H1 (cell line): ENCODE measurements around the gene CFAP65. TPM values are rescaled to one million over a fixed set of nuclear protein-coding genes. Genes with fewer than 3 reads are reported as not detected.

Experiments used
- CTCF ChIA-PET: fragments of 300-600 bp; sonication (Branson Sonifier 250); formaldehyde crosslinking; loops from one replicate; lab custom pipeline; 2021; ENCODE audit not compliant: partially characterized antibody; lab: Charles Lee
- POLR2A ChIA-PET: fragments of 300-600 bp; sonication (Branson Sonifier 250); formaldehyde crosslinking; loops from one replicate; lab custom pipeline; 2021; ENCODE audit warnings: inconsistent platforms; ENCODE audit not compliant: partially characterized antibody; lab: Charles Lee
- DNase-seq, 2 experiments: peaks; one replicate each; pipeline versions ENCODE4 v3.0.0 to v3.0.0-alpha.2; 2010 to 2022; ENCODE audit warnings: low spot score in 2 of 2, low read depth in 1 of 2, mixed read lengths in 1 of 2
- FAIRE-seq: peaks from 2 replicates; lab custom pipeline; 2011; peaks lifted over from hg19 to GRCh38; lab: Jason Lieb, UNC
- H2AFZ ChIP-seq: 2 replicates; pipeline ENCODE4 v1.8.1; 2012; ENCODE audit warnings: low read length, inconsistent platforms
- H2AK5ac ChIP-seq: 2 replicates; pipeline ENCODE4 v1.6.1; 2013; ENCODE audit warnings: low read depth, low read length
- H2BK120ac ChIP-seq: replicated peaks from 2 replicates; pipeline ENCODE3; 2013; ENCODE audit warnings: low read depth, low read length, inconsistent platforms
- H2BK12ac ChIP-seq: 2 replicates; pipeline ENCODE4 v1.6.1; 2013; ENCODE audit warnings: low read depth, low read length
- H2BK15ac ChIP-seq: 2 replicates; pipeline ENCODE4 v1.6.1; 2013; ENCODE audit warnings: low read length
- H2BK20ac ChIP-seq: 2 replicates; pipeline ENCODE4 v1.6.1; 2013; ENCODE audit warnings: low read length
- H2BK5ac ChIP-seq: 2 replicates; pipeline ENCODE4 v1.6.1; 2013; ENCODE audit warnings: low read depth, low read length
- H3K14ac ChIP-seq: 2 replicates; pipeline ENCODE4 v1.6.1; 2013; ENCODE audit warnings: inconsistent platforms; ENCODE audit not compliant: insufficient read length
- H3K18ac ChIP-seq: 2 replicates; pipeline ENCODE4 v1.6.1; 2013; ENCODE audit warnings: low read length; ENCODE audit errors: extremely low read depth
- H3K23ac ChIP-seq: 2 replicates; pipeline ENCODE4 v1.6.1; 2013; ENCODE audit warnings: inconsistent platforms; ENCODE audit not compliant: insufficient read length
- H3K23me2 ChIP-seq: 2 replicates; pipeline ENCODE4 v1.6.1; 2013; ENCODE audit warnings: low read depth, low read length
- H3K27ac ChIP-seq: 2 replicates; pipeline ENCODE4 v1.6.1; 2011; ENCODE audit warnings: low read depth, low read length, inconsistent platforms
- H3K27me3 ChIP-seq, 4 experiments: replicated peaks in 1 of 4; 1 replicate in 1 of 4; 2 replicates in 3 of 4; pipeline versions ENCODE4 v1.6.1 to v1.8.1; 2011 to 2013; ENCODE audit warnings: low read length in 3 of 4, mild to moderate bottlenecking in 3 of 4, inconsistent platforms in 2 of 4, mixed read lengths in 2 of 4, moderate library complexity in 1 of 4; ENCODE audit not compliant: control insufficient read depth in 3 of 4, insufficient read depth in 3 of 4; ENCODE audit errors: extremely low read depth in 1 of 4
- H3K36me3 ChIP-seq, 4 experiments: 2 replicates each; pipeline versions ENCODE4 v1.6.1 to v1.8.1; 2011 to 2013; ENCODE audit warnings: mild to moderate bottlenecking in 4 of 4, low read length in 3 of 4, moderate library complexity in 2 of 4, control low read depth in 1 of 4, inconsistent platforms in 1 of 4; ENCODE audit not compliant: insufficient read depth in 4 of 4, control insufficient read depth in 2 of 4
- H3K4ac ChIP-seq: replicated peaks from 2 replicates; pipeline ENCODE3; 2013; ENCODE audit warnings: low read length, low read depth, mixed read lengths, inconsistent platforms; ENCODE audit not compliant: insufficient read length
- H3K4me1 ChIP-seq, 4 experiments: replicated peaks in 1 of 4; 1 replicate in 1 of 4; 2 replicates in 3 of 4; pipeline versions ENCODE4 v1.6.1 to v1.8.1; 2011 to 2013; ENCODE audit warnings: low read length in 3 of 4, inconsistent platforms in 2 of 4, mixed read lengths in 1 of 4; ENCODE audit not compliant: insufficient read depth in 4 of 4, control insufficient read depth in 3 of 4
- H3K4me2 ChIP-seq, 2 experiments: 2 replicates each; pipeline versions ENCODE4 v1.6.1 to v1.8.1; 2011 to 2013; ENCODE audit warnings: low read depth in 2 of 2, low read length in 2 of 2, control low read depth in 1 of 2, inconsistent platforms in 1 of 2, mild to moderate bottlenecking in 1 of 2; ENCODE audit not compliant: insufficient read depth in 1 of 2
- H3K4me3 ChIP-seq, 4 experiments: fragments of 200-600, 300-600 bp in 1 of 4; sonication (generic), shearing (Covaris generic), sonication (Bioruptor Twin) in 1 of 4; 2 replicates each; pipeline versions ENCODE4 v1.5.1 to v1.8.1; 2011 to 2016; ENCODE audit warnings: low read length in 4 of 4, low read depth in 3 of 4, control low read depth in 2 of 4, inconsistent platforms in 2 of 4, mild to moderate bottlenecking in 2 of 4, mixed read lengths in 1 of 4, moderate library complexity in 1 of 4; ENCODE audit not compliant: insufficient read depth in 2 of 4; ENCODE audit errors: extremely low read depth in 1 of 4
- H3K56ac ChIP-seq: replicated peaks from 2 replicates; pipeline ENCODE3; 2013; ENCODE audit warnings: low read depth, mild to moderate bottlenecking, mixed read lengths, low read length, inconsistent platforms; ENCODE audit not compliant: insufficient read length
- H3K79me1 ChIP-seq: 2 replicates; pipeline ENCODE4 v1.6.1; 2013; ENCODE audit warnings: low read depth, low read length, control low read depth
- H3K79me2 ChIP-seq, 2 experiments: 2 replicates each; pipeline versions ENCODE4 v1.6.1 to v1.8.1; 2012 to 2013; ENCODE audit warnings: low read length in 2 of 2, mild to moderate bottlenecking in 2 of 2, inconsistent platforms in 1 of 2; ENCODE audit not compliant: insufficient read depth in 2 of 2, control insufficient read depth in 1 of 2
- H3K9ac ChIP-seq, 4 experiments: replicated peaks in 1 of 4; 1 replicate in 1 of 4; 2 replicates in 3 of 4; pipeline versions ENCODE4 v1.6.1 to v1.8.1; 2011 to 2013; ENCODE audit warnings: low read depth in 3 of 4, low read length in 3 of 4, control low read depth in 2 of 4, mild to moderate bottlenecking in 2 of 4, moderate library complexity in 2 of 4, inconsistent platforms in 1 of 4; ENCODE audit errors: extremely low read depth in 1 of 4
- H3K9me3 ChIP-seq, 2 experiments: 2 replicates each; pipeline versions ENCODE4 v1.6.1 to v1.8.1; 2012 to 2013; ENCODE audit warnings: mild to moderate bottlenecking in 2 of 2, moderate library complexity in 2 of 2, control low read depth in 1 of 2, inconsistent platforms in 1 of 2, low read depth in 1 of 2, low read length in 1 of 2, mixed read lengths in 1 of 2; ENCODE audit not compliant: insufficient read depth in 2 of 2
- H4K20me1 ChIP-seq, 2 experiments: replicated peaks in 1 of 2; 2 replicates each; pipeline versions ENCODE3 to v1.8.1; 2011 to 2013; ENCODE audit warnings: inconsistent platforms in 2 of 2, low read length in 2 of 2, mild to moderate bottlenecking in 1 of 2; ENCODE audit not compliant: insufficient read depth in 2 of 2, control insufficient read depth in 1 of 2
- H4K5ac ChIP-seq: 2 replicates; pipeline ENCODE4 v1.6.1; 2013; ENCODE audit warnings: low read length, low read depth, mixed read lengths, inconsistent platforms; ENCODE audit not compliant: insufficient read length
- H4K8ac ChIP-seq: 2 replicates; pipeline ENCODE4 v1.8.0; 2013; ENCODE audit warnings: mild to moderate bottlenecking, moderate library complexity, low read length, inconsistent platforms; ENCODE audit not compliant: insufficient read depth; ENCODE audit errors: extremely low read depth
- H4K91ac ChIP-seq: replicated peaks from 2 replicates; pipeline ENCODE3; 2013; ENCODE audit warnings: low read length, mixed read lengths, inconsistent platforms; ENCODE audit not compliant: insufficient read length
- GABPA ChIP-seq: IDR thresholded peaks from 2 replicates; pipeline ENCODE4 v1.6.1; 2011; ENCODE audit warnings: mild to moderate bottlenecking, low read length, moderate library complexity, borderline replicate concordance; ENCODE audit not compliant: insufficient read depth
- MAFK ChIP-seq: IDR thresholded peaks from 2 replicates; pipeline ENCODE4 v1.6.1; 2012; ENCODE audit warnings: low read depth, mild to moderate bottlenecking, improper control_type of control experiment, low read length
- PHF8 ChIP-seq: fragments of 200-600 bp; sonication (generic); conservative IDR thresholded peaks from 2 replicates; pipeline ENCODE4 v1.7.1; 2012; ENCODE audit warnings: low read depth, mild to moderate bottlenecking, inconsistent platforms, low read length, moderate library complexity
- SRF ChIP-seq: IDR thresholded peaks from 2 replicates; pipeline ENCODE4 v1.6.1; 2011; ENCODE audit warnings: mild to moderate bottlenecking, low read depth, low read length, moderate library complexity
- SUZ12 ChIP-seq: fragments of 200-600 bp; sonication (generic); IDR thresholded peaks from 2 replicates; pipeline ENCODE4 v1.6.1; 2012; ENCODE audit warnings: mild to moderate bottlenecking, inconsistent platforms, low read length, moderate library complexity, mixed read lengths
- TAF1 ChIP-seq: IDR thresholded peaks from 2 replicates; pipeline ENCODE4 v1.6.1; 2011; ENCODE audit warnings: mild to moderate bottlenecking, low read depth, low read length
- TAF7 ChIP-seq: optimal IDR thresholded peaks from 2 replicates; pipeline ENCODE3; 2011; ENCODE audit warnings: low read depth, mild to moderate bottlenecking, inconsistent platforms, low read length, moderate library complexity, borderline replicate concordance
- TEAD4 ChIP-seq: IDR thresholded peaks from 2 replicates; pipeline ENCODE4 v1.6.1; 2012; ENCODE audit warnings: low read depth, low read length, inconsistent platforms, mixed read lengths
- WGBS, 2 experiments: shearing (Covaris generic) in 1 of 2; methylation state at CpG; one replicate each; pipeline versions ENCODE4 v1.1.6 to v1.1.7; 2013 to 2015; ENCODE audit warnings: low lambda C conversion rate in 2 of 2, mixed read lengths in 2 of 2, inconsistent platforms in 1 of 2, low coverage in 1 of 2, missing lambda C conversion rate in 1 of 2; ENCODE audit not compliant: insufficient replicate concordance in 2 of 2, insufficient coverage in 1 of 2, insufficient read length in 1 of 2; ENCODE audit errors: extremely low coverage in 1 of 2, missing lambda C conversion rate in 1 of 2; 5-methylcytosine and 5-hydroxymethylcytosine counted together
- polyA plus RNA-seq, 7 experiments: library from polyadenylated mRNA; depleted of rRNA in 3 of 7; stranded (reverse) in 5 of 7; unstranded in 2 of 7; fragments of >200 nt in 5 of 7; fragments of 200-250 nt in 2 of 7; gene quantifications; 1 replicate in 5 of 7; 2 replicates in 1 of 7; 4 replicates in 1 of 7; pipeline versions ENCODE4 v1.2.1 to v1.2.3, GENCODE V29; 2011 to 2013; ENCODE audit warnings: missing spikeins in 2 of 7, mixed read lengths in 2 of 7
- total RNA-seq: library from RNA; stranded (reverse); fragmentation: NEBNext Ultra II Directional; extraction: Animal tissue kit (Norgen Biotek cat#: 25700); gene quantifications from 2 replicates; pipeline ENCODE4 v1.2.1, GENCODE V29; 2021

CFAP65 gene
- total and polyA plus RNA-seq, 2 of the 8 experiments (the other 6 are each of a cell fraction or from before 2014, with no cell fraction given) = 0.19 to 0.45 TPM

GRCh38 chr2:219082332-219082958, 41.1 kb upstream of the CFAP65 start:
- Histone ChIP-seq H3K79me1 (no peaks in the 10 kb centered on the region), H4K91ac (no peak overlapping the region), H3K23ac (no peak overlapping the region), H3K56ac (no peak overlapping the region), H3K4me1 (no peaks in the 10 kb centered on the region), H3K14ac (no peak overlapping the region), H3K4me2 (no peak overlapping the region), H4K8ac (no peak overlapping the region), H2BK15ac (no peak overlapping the region), H2BK12ac (no peak overlapping the region), H2AK5ac (no peak overlapping the region), H3K79me2 (no peaks in the 10 kb centered on the region), H2AFZ (no peak overlapping the region), H3K9ac (no peak overlapping the region), H3K4ac (no peak overlapping the region), H3K27ac (no peak overlapping the region), H4K5ac (no peak overlapping the region), H3K4me3 (no peak overlapping the region), H3K27me3 (no peaks in the 10 kb centered on the region), H2BK120ac (no peak overlapping the region), H3K18ac (no peak overlapping the region), H2BK5ac (no peak overlapping the region), H3K36me3 (no peaks in the 10 kb centered on the region), H2BK20ac (no peak overlapping the region), H3K23me2 (no peaks in the 10 kb centered on the region), H3K9me3 (no peaks in the 10 kb centered on the region), H4K20me1 (peaks cover 0 to 6% of the 10 kb centered on the region in 2 experiments)
- ChIA-PET POLR2A (no interaction called here), CTCF (interaction anchor here (0.6 to 62.8 kb wide), 9 partner anchors 9 to 102 kb away, joined by 3 to 1777 read pairs (median 5); no protein-coding TSS in a partner anchor)
- no peak for TF ChIP-seq SUZ12
- no peak for TF ChIP-seq MAFK
- TF ChIP-seq TEAD4 = no peak
- no peak for TF ChIP-seq TAF7
- TF ChIP-seq SRF = no peak
- TF ChIP-seq TAF1 = no peak
- no peak for TF ChIP-seq PHF8
- no peak for TF ChIP-seq GABPA
- FAIRE-seq = no peak
- WGBS, 2 experiments = 74% methylated on average over 5 of the region's 5 CpGs; no CpG with 5 or more reads in 1 of the 2 experiments
- DNase-seq = no peak
